ENCODE data around the gene ZDHHC11.
"Not testable (repeated sequence)": the region's sequence is repeated elsewhere in the genome, so short reads cannot be mapped to it uniquely, and the experiment has no call there.

DNA sequence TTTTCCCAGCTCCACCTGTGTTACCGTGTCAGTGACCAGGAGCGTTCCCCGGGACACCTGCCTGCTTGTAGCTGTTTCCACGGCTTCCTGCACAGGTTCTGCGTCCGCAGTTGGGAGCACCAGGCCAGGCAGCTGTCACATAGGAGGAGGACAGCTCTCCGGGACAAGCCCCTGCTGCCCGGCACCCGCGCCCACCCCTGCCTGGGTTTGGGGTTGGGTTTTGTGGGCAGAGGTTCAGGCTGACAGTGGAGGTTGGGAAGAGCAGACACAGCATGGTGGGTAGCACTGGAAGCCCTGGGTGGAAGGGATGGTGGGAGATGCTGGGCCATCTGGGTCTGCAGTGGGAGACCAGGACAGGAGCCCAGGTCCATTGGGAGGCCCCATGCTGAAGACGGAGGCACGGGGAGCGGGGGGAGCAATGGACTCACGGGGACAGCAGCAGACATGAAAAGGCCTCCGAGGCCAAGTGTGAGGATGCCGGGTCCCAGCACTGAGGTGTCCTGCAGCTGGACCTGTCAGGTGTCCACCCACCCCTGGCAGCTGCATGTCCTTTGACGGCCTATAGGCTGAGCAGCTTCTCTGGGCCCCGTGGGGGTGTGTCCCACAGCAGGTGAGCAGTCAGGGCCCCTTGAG is 63.4 kb downstream of the ZDHHC11 start:
- TF ChIP-seq, protein P1, sequence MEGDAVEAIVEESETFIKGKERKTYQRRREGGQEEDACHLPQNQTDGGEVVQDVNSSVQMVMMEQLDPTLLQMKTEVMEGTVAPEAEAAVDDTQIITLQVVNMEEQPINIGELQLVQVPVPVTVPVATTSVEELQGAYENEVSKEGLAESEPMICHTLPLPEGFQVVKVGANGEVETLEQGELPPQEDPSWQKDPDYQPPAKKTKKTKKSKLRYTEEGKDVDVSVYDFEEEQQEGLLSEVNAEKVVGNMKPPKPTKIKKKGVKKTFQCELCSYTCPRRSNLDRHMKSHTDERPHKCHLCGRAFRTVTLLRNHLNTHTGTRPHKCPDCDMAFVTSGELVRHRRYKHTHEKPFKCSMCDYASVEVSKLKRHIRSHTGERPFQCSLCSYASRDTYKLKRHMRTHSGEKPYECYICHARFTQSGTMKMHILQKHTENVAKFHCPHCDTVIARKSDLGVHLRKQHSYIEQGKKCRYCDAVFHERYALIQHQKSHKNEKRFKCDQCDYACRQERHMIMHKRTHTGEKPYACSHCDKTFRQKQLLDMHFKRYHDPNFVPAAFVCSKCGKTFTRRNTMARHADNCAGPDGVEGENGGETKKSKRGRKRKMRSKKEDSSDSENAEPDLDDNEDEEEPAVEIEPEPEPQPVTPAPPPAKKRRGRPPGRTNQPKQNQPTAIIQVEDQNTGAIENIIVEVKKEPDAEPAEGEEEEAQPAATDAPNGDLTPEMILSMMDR (IDR thresholded peaks at IDR 0.05) = not testable (repeated sequence)
- not testable (repeated sequence) for TF ChIP-seq POLR2A (IDR thresholded peaks at IDR 0.05)

Data from esophagus squamous epithelium (tissue), 4 donors.